HL-60 (cell line): ENCODE measurements around the gene MACROD2.

Experiments
- DNase-seq, 2 experiments: peaks; one replicate each; pipeline ENCODE4 v3.0.0-alpha.2; 2010 to 2020; ENCODE audit warnings: low read depth in 1 of 2, low spot score in 1 of 2
- H3K27ac ChIP-seq: fragments of 250-450 bp; sonication (Bioruptor Pico); replicated peaks from 2 replicates; pipeline ENCODE4 v1.5.1; 2020; ENCODE audit warnings: mild to moderate bottlenecking, moderate library complexity
- H3K27me3 ChIP-seq: fragments of 250-450 bp; sonication (Bioruptor Pico); 2 replicates; pipeline ENCODE4 v1.5.1; 2021; ENCODE audit warnings: mild to moderate bottlenecking, moderate library complexity; ENCODE audit not compliant: insufficient read depth, poor library complexity, severe bottlenecking
- H3K4me3 ChIP-seq: replicated peaks from 2 replicates; pipeline ENCODE4 v1.5.1; 2011; ENCODE audit warnings: mild to moderate bottlenecking, control low read depth, low read length; ENCODE audit not compliant: insufficient read depth
- CTCF ChIP-seq: IDR thresholded peaks from one replicate; pipeline ENCODE4 v1.5.1; 2011; ENCODE audit warnings: low read length, control low read depth, inconsistent platforms; ENCODE audit not compliant: insufficient read depth
- GABPA ChIP-seq: IDR thresholded peaks from 2 replicates; pipeline ENCODE4 v1.6.1; 2012; ENCODE audit warnings: low read depth
- POLR2AphosphoS5 ChIP-seq: IDR thresholded peaks from 2 replicates; pipeline ENCODE4 v1.6.1; 2012; ENCODE audit warnings: low read depth
- REST ChIP-seq: IDR thresholded peaks from 2 replicates; pipeline ENCODE4 v1.6.1; 2012; ENCODE audit warnings: low read depth; ENCODE audit not compliant: insufficient replicate concordance
- SPI1 ChIP-seq: IDR thresholded peaks from 2 replicates; pipeline ENCODE4 v1.6.1; 2012; ENCODE audit warnings: low read depth, mild to moderate bottlenecking, borderline replicate concordance

MACROD2 gene

GRCh38 chr20:14666696-14667095 is 671.4 kb downstream of the MACROD2 start:
- DNase-seq, result no peak
- Histone ChIP-seq H3K27ac (no peak overlapping the region), H3K27me3 (peaks cover 2% of the 10 kb centered on the region), H3K4me3 (no peak overlapping the region)
- TF ChIP-seq SPI1, result no peak
- TF ChIP-seq CTCF, result no peak
- no peak for TF ChIP-seq POLR2AphosphoS5
- TF ChIP-seq GABPA, result no peak
- TF ChIP-seq REST, result no peak

- Histone ChIP-seq H3K27ac (no peak overlapping the region), H3K4me3 (no peak overlapping the region), H3K27me3 (peaks cover 2% of the 10 kb centered on the region)
- DNase-seq, result no peak
- TF ChIP-seq CTCF (no peak), REST (no peak), GABPA (no peak)
Observed at GRCh38 chr20:14667226-14667625, 671.9 kb downstream of the MACROD2 start.

GRCh38 chr20:14672066-14672465 is 676.8 kb downstream of the MACROD2 start:
- Histone ChIP-seq H3K27me3 (no peaks in the 10 kb centered on the region), H3K4me3 (no peak overlapping the region), H3K27ac (no peak overlapping the region)
- TF ChIP-seq GABPA (no peak), POLR2AphosphoS5 (no peak), SPI1 (no peak), REST (no peak), CTCF (no peak)
- no peak for DNase-seq
